SK-N-SH (cell line): ENCODE data around the gene GPRASP2.

ENCODE experiments used
- EP300 ChIP-seq, 2 experiments: IDR thresholded peaks; 2 replicates each; pipeline versions ENCODE4 v1.4.0 to v1.6.1; 2012; ENCODE audit warnings: borderline replicate concordance in 1 of 2, low read depth in 1 of 2, low read length in 1 of 2
- GATA2 ChIP-seq: sonication (generic); formaldehyde crosslinking; IDR thresholded peaks from 2 replicates; pipeline ENCODE4 v1.5.0; 2020; ENCODE audit warnings: mild to moderate bottlenecking, missing genetic modification reagents
- POLR2AphosphoS5 ChIP-seq: IDR thresholded peaks from 2 replicates; pipeline ENCODE4 v1.6.1; 2012; ENCODE audit warnings: low read depth, low read length
- RAD21 ChIP-seq: IDR thresholded peaks from 2 replicates; pipeline ENCODE4 v1.6.1; 2012; ENCODE audit warnings: mild to moderate bottlenecking, low read length
- TAF1 ChIP-seq: IDR thresholded peaks from 2 replicates; pipeline ENCODE4 v1.6.1; 2012; ENCODE audit warnings: low read depth, mild to moderate bottlenecking, low read length, moderate library complexity, borderline replicate concordance
- YY1 ChIP-seq: IDR thresholded peaks from 2 replicates; pipeline ENCODE4 v1.4.0; 2012; ENCODE audit warnings: low read depth, mild to moderate bottlenecking
- TF ChIP-seq, protein P1 (sequence below): fragments of 200-600 bp; sonication (generic); IDR thresholded peaks from 2 replicates; pipeline ENCODE4 v1.6.1; 2017; ENCODE audit warnings: antibody characterized with exemption, mild to moderate bottlenecking, moderate library complexity
- TF ChIP-seq, protein P2 (sequence below): fragments of 150-350 bp; IDR thresholded peaks from 2 replicates; pipeline ENCODE4 v1.6.1; 2017; ENCODE audit warnings: antibody characterized with exemption, low read length, low read depth, borderline replicate concordance
- TF ChIP-seq, protein P3 (sequence below): fragments of 150-350 bp; IDR thresholded peaks from 2 replicates; pipeline ENCODE4 v1.6.1; 2016; ENCODE audit warnings: mild to moderate bottlenecking, low read depth, low read length
- TF ChIP-seq, protein P4 (sequence below): IDR thresholded peaks from 2 replicates; pipeline ENCODE4 v1.4.0; 2012; ENCODE audit warnings: low read depth, borderline replicate concordance
- TF ChIP-seq, protein P5 (sequence below): IDR thresholded peaks from 2 replicates; pipeline ENCODE4 v1.4.0; 2012; ENCODE audit warnings: low read depth

DNA sequence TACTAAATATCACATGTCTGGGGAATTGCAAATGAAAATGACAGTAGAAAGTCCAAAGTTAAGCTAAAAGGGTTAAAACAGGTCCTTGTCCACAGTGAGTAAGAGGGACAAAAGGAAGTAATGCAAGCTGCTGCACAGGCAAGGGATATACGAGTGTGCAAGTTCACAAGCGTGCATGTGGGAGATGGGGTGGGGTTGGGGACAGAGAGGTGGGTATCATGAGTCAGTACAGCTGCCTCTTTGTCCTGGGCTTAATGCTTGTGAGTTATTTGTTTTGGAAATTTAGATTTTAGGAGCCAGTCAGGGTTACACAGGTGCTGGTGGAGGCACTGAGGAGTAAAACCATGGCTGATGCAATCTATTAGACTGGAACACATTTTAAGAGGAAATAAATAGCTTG is 3.3 kb upstream of the GPRASP2 start:
- TF ChIP-seq EP300 (IDR thresholded peaks at IDR 0.05; ENCODE audit: borderline replicate concordance in 1 of 2, low read depth in 1 of 2, low read length in 1 of 2), result no peak
- TF ChIP-seq, protein P1, sequence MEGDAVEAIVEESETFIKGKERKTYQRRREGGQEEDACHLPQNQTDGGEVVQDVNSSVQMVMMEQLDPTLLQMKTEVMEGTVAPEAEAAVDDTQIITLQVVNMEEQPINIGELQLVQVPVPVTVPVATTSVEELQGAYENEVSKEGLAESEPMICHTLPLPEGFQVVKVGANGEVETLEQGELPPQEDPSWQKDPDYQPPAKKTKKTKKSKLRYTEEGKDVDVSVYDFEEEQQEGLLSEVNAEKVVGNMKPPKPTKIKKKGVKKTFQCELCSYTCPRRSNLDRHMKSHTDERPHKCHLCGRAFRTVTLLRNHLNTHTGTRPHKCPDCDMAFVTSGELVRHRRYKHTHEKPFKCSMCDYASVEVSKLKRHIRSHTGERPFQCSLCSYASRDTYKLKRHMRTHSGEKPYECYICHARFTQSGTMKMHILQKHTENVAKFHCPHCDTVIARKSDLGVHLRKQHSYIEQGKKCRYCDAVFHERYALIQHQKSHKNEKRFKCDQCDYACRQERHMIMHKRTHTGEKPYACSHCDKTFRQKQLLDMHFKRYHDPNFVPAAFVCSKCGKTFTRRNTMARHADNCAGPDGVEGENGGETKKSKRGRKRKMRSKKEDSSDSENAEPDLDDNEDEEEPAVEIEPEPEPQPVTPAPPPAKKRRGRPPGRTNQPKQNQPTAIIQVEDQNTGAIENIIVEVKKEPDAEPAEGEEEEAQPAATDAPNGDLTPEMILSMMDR, result no peak
- no peak for TF ChIP-seq TAF1
- TF ChIP-seq, protein P2, sequence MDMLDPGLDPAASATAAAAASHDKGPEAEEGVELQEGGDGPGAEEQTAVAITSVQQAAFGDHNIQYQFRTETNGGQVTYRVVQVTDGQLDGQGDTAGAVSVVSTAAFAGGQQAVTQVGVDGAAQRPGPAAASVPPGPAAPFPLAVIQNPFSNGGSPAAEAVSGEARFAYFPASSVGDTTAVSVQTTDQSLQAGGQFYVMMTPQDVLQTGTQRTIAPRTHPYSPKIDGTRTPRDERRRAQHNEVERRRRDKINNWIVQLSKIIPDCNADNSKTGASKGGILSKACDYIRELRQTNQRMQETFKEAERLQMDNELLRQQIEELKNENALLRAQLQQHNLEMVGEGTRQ, result no peak
- no peak for TF ChIP-seq RAD21
- TF ChIP-seq, protein P3, sequence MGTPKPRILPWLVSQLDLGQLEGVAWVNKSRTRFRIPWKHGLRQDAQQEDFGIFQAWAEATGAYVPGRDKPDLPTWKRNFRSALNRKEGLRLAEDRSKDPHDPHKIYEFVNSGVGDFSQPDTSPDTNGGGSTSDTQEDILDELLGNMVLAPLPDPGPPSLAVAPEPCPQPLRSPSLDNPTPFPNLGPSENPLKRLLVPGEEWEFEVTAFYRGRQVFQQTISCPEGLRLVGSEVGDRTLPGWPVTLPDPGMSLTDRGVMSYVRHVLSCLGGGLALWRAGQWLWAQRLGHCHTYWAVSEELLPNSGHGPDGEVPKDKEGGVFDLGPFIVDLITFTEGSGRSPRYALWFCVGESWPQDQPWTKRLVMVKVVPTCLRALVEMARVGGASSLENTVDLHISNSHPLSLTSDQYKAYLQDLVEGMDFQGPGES, result no peak
- TF ChIP-seq POLR2AphosphoS5, result no peak
- TF ChIP-seq, protein P4, sequence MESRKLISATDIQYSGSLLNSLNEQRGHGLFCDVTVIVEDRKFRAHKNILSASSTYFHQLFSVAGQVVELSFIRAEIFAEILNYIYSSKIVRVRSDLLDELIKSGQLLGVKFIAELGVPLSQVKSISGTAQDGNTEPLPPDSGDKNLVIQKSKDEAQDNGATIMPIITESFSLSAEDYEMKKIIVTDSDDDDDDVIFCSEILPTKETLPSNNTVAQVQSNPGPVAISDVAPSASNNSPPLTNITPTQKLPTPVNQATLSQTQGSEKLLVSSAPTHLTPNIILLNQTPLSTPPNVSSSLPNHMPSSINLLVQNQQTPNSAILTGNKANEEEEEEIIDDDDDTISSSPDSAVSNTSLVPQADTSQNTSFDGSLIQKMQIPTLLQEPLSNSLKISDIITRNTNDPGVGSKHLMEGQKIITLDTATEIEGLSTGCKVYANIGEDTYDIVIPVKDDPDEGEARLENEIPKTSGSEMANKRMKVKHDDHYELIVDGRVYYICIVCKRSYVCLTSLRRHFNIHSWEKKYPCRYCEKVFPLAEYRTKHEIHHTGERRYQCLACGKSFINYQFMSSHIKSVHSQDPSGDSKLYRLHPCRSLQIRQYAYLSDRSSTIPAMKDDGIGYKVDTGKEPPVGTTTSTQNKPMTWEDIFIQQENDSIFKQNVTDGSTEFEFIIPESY, result no peak
- no peak for TF ChIP-seq YY1
- TF ChIP-seq, protein P5, sequence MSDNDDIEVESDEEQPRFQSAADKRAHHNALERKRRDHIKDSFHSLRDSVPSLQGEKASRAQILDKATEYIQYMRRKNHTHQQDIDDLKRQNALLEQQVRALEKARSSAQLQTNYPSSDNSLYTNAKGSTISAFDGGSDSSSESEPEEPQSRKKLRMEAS, result no peak
- TF ChIP-seq GATA2, result no peak
